ENCODE data around the gene EME2. TPM values are rescaled to one million over a fixed set of nuclear protein-coding genes. Genes with fewer than 3 reads are reported as not detected.

The EME2 gene
- total and polyA plus RNA-seq, 2 donors (not counting 1 experiment from before 2014, with no cell fraction given) = 34.6 to 42.5 TPM

- CTCF ChIA-PET = no interaction called here
- whole genome bisulfite sequencing (ENCODE audit: insufficient coverage) = 97% methylated on average over 10 of the region's 16 CpGs
These were observed 37.5 kb downstream of the EME2 start for GRCh38 chr16:1810106-1810505.

GRCh38 chr16:1810536-1810935 is 37.9 kb downstream of the EME2 start:
- peaks cover 3 to 39% of the 10 kb centered on the region in 2 experiments for H3K36me3 ChIP-seq (replicated peaks in 1 of 2; ENCODE audit: control extremely low read depth in 1 of 2, control insufficient read depth in 1 of 2, extremely low read depth in 1 of 2, insufficient read depth in 2 of 2, low read length in 1 of 2)
- H3K4me3 ChIP-seq (ENCODE audit: control extremely low read depth in 1 of 5, extremely low read depth in 1 of 5, insufficient read depth in 1 of 5, low read depth in 2 of 5, low read length in 4 of 5) = no peak overlapping the region
- intact Hi-C loops (cut with micrococcal nuclease) = no loop called here
- H3K4me1 Mint-ChIP-seq = no peaks in the 10 kb centered on the region
- peaks cover 9% of the 10 kb centered on the region for H4K20me1 ChIP-seq (ENCODE audit: control insufficient read depth, insufficient read depth, low read length, poor library complexity, severe bottlenecking)
- no peak overlapping the region for H2AFZ ChIP-seq (ENCODE audit: insufficient read depth, low read depth, low read length, poor library complexity, severe bottlenecking)
- no peaks in the 10 kb centered on the region for H3K79me2 ChIP-seq (ENCODE audit: control insufficient read depth, insufficient read depth, low read length)
- POLR2A ChIA-PET = no interaction called here
- H3K9ac ChIP-seq (ENCODE audit: low read length) = no peak overlapping the region
- H3K9me3 ChIP-seq (ENCODE audit: control extremely low read depth in 1 of 3, control insufficient read depth in 2 of 3, insufficient read depth in 1 of 3, low read length in 2 of 3) = peaks cover 0 to 12% (median 0%) of the 10 kb centered on the region in 3 donors
- H3K27me3 Mint-ChIP-seq = no peaks in the 10 kb centered on the region
- no peak overlapping the region for H3K4me3 Mint-ChIP-seq
- H3K27ac ChIP-seq (ENCODE audit: low read length in 2 of 2) = no peak overlapping the region
- CTCF ChIA-PET = no interaction called here
- no peaks in the 10 kb centered on the region for H3K9me3 Mint-ChIP-seq (ENCODE audit: insufficient read depth)
- WGBS (ENCODE audit: insufficient coverage) = 96% methylated on average over 15 of the region's 16 CpGs
- no peaks in the 10 kb centered on the region for H3K27me3 ChIP-seq (replicated peaks in 1 of 4; ENCODE audit: control extremely low read depth in 1 of 4, control insufficient read depth in 3 of 4, insufficient read depth in 4 of 4, low read length in 3 of 4)
- ATAC-seq (ENCODE audit: low read depth) (no peak), DNase-seq (no peak)
- H3K27ac Mint-ChIP-seq = no peak overlapping the region
- H3K4me1 ChIP-seq (ENCODE audit: control insufficient read depth in 2 of 2, insufficient read depth in 2 of 2, low read length in 2 of 2) = no peaks in the 10 kb centered on the region
- TF ChIP-seq CTCF (IDR thresholded peaks at IDR 0.05) (no peak), EZH2 (IDR thresholded peaks at IDR 0.05; ENCODE audit: borderline replicate concordance, insufficient read depth, low read depth, low read length, poor library complexity, severe bottlenecking) (no peak)
- H3K4me2 ChIP-seq (replicated peaks; ENCODE audit: low read depth, low read length, poor library complexity, severe bottlenecking) = no peak overlapping the region

More at GRCh38 chr16:1810106-1810505, 37.5 kb downstream of the EME2 start:
- H3K9me3 ChIP-seq (ENCODE audit: control extremely low read depth in 1 of 3, control insufficient read depth in 2 of 3, insufficient read depth in 1 of 3, low read length in 2 of 3) = peaks cover 0 to 12% (median 0%) of the 10 kb centered on the region in 3 donors
- no peaks in the 10 kb centered on the region for H3K79me2 ChIP-seq (ENCODE audit: control insufficient read depth, insufficient read depth, low read length)
- no peak overlapping the region for H3K9ac ChIP-seq (ENCODE audit: low read length)
- H3K4me1 ChIP-seq (ENCODE audit: control insufficient read depth in 2 of 2, insufficient read depth in 2 of 2, low read length in 2 of 2) = no peaks in the 10 kb centered on the region
- POLR2A ChIA-PET = no interaction called here
- H3K4me3 Mint-ChIP-seq = no peak overlapping the region
- H3K4me3 ChIP-seq (ENCODE audit: control extremely low read depth in 1 of 5, extremely low read depth in 1 of 5, insufficient read depth in 1 of 5, low read depth in 2 of 5, low read length in 4 of 5) = no peak overlapping the region
- H3K36me3 ChIP-seq (replicated peaks in 1 of 2; ENCODE audit: control extremely low read depth in 1 of 2, control insufficient read depth in 1 of 2, extremely low read depth in 1 of 2, insufficient read depth in 2 of 2, low read length in 1 of 2) = peaks cover 3 to 36% of the 10 kb centered on the region in 2 experiments
- no peak for ATAC-seq (ENCODE audit: low read depth)
- H2AFZ ChIP-seq (ENCODE audit: insufficient read depth, low read depth, low read length, poor library complexity, severe bottlenecking) = no peak overlapping the region
- H3K9me3 Mint-ChIP-seq (ENCODE audit: insufficient read depth) = no peaks in the 10 kb centered on the region
- H3K27me3 ChIP-seq (replicated peaks in 1 of 4; ENCODE audit: control extremely low read depth in 1 of 4, control insufficient read depth in 3 of 4, insufficient read depth in 4 of 4, low read length in 3 of 4) = no peaks in the 10 kb centered on the region
- intact Hi-C loops (cut with micrococcal nuclease) = no loop called here
- no peaks in the 10 kb centered on the region for H3K4me1 Mint-ChIP-seq
- peaks cover 9% of the 10 kb centered on the region for H4K20me1 ChIP-seq (ENCODE audit: control insufficient read depth, insufficient read depth, low read length, poor library complexity, severe bottlenecking)
- H3K27me3 Mint-ChIP-seq = no peaks in the 10 kb centered on the region
- no peak overlapping the region for H3K27ac ChIP-seq (ENCODE audit: low read length in 2 of 2)
- no peak for DNase-seq
- TF ChIP-seq CTCF (IDR thresholded peaks at IDR 0.05) (no peak), EZH2 (IDR thresholded peaks at IDR 0.05; ENCODE audit: borderline replicate concordance, insufficient read depth, low read depth, low read length, poor library complexity, severe bottlenecking) (no peak)
- H3K27ac Mint-ChIP-seq = no peak overlapping the region
- H3K4me2 ChIP-seq (replicated peaks; ENCODE audit: low read depth, low read length, poor library complexity, severe bottlenecking) = no peak overlapping the region

All from B cell (primary cell).